Neural progenitor cell (in vitro differentiated cells): ENCODE results near the gene MACROD1.

Experiments used
- EZH2 ChIP-seq: fragments of 200-600 bp; sonication (generic); IDR thresholded peaks from 2 replicates; pipeline ENCODE4 v1.6.1; 2017; ENCODE audit warnings: antibody characterized with exemption, mild to moderate bottlenecking, moderate library complexity
- EZH2phosphoT487 ChIP-seq: fragments of 200-600 bp; sonication (generic); IDR thresholded peaks from 2 replicates; pipeline ENCODE4 v1.6.1; 2017; ENCODE audit warnings: antibody characterized with exemption

- TF ChIP-seq EZH2 (no peak), EZH2phosphoT487 (no peak)
Observed at GRCh38 chr11:64100360-64100759, 65.6 kb downstream of the MACROD1 start.
